ENCODE measurements around the gene ADCYAP1R1. TPM values are rescaled to one million over a fixed set of nuclear protein-coding genes. Genes with fewer than 3 reads are reported as not detected.

ADCYAP1R1 gene
- total RNA-seq, 1 donor from 2014 or later, result 7.8 TPM

- TF ChIP-seq, protein P1, sequence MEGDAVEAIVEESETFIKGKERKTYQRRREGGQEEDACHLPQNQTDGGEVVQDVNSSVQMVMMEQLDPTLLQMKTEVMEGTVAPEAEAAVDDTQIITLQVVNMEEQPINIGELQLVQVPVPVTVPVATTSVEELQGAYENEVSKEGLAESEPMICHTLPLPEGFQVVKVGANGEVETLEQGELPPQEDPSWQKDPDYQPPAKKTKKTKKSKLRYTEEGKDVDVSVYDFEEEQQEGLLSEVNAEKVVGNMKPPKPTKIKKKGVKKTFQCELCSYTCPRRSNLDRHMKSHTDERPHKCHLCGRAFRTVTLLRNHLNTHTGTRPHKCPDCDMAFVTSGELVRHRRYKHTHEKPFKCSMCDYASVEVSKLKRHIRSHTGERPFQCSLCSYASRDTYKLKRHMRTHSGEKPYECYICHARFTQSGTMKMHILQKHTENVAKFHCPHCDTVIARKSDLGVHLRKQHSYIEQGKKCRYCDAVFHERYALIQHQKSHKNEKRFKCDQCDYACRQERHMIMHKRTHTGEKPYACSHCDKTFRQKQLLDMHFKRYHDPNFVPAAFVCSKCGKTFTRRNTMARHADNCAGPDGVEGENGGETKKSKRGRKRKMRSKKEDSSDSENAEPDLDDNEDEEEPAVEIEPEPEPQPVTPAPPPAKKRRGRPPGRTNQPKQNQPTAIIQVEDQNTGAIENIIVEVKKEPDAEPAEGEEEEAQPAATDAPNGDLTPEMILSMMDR (IDR thresholded peaks at IDR 0.05), result no peak
- Histone ChIP-seq H3K27ac (no peak overlapping the region), H3K27me3 (no peaks in the 10 kb centered on the region), H3K4me1 (no peaks in the 10 kb centered on the region), H3K4me3 (no peak overlapping the region), H3K36me3 (no peaks in the 10 kb centered on the region), H3K9me3 (no peaks in the 10 kb centered on the region)
- intact Hi-C loops (cut with DNase I), result no loop called here
- no peak for DNase-seq (ENCODE audit: low spot score in 2 of 2)
Observed at GRCh38 chr7:31020652-31021051, 31.5 kb upstream of the ADCYAP1R1 start.

DNA sequence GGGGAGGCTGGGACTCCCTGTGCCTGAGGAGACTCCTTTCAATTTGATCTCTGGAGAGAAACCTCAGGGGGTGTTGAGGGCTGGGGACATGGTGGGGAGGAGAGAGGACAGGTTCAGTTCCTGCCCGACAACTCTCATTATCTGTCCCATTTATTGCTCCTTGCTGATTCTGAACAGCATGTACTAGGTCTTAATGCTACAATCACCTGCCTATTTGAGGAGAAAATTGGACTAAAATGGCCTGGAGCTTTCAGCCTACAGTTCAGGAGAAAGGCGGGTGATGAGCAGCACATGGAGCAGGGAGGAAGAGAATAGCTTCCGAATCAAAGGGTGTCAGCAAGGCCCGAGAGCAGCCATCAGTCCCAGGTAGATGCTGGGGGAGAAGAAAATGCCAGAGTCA, 30.0 kb upstream of the ADCYAP1R1 start:
- Histone ChIP-seq H3K4me3 (no peak overlapping the region), H3K9me3 (no peaks in the 10 kb centered on the region), H3K36me3 (no peaks in the 10 kb centered on the region), H3K27me3 (no peaks in the 10 kb centered on the region), H3K4me1 (no peaks in the 10 kb centered on the region), H3K27ac (no peak overlapping the region)
- intact Hi-C loops (cut with DNase I), result no loop called here
- TF ChIP-seq, protein P1 (IDR thresholded peaks at IDR 0.05), result no peak
- no peak for DNase-seq (ENCODE audit: low spot score in 2 of 2)

DNA sequence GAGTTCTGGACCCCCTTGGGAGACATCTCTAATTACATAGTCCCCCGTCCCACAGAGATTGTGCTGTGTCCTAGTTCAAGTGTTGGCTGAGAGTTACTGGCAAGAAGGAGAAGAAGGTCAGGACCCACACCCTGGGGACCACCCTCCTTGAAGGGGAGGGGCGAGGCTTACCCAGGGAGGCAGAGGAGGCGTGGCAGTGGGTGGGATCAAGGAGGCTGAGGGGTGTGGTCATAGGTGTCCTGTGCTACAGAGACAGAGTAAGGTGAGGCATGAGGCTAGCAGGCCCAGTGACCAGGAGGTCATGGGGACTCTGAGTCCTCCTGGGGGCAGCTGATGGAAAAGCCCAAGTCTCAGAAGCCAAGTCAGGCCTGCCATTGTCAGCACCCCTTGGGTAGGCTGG, 29.4 kb upstream of the ADCYAP1R1 start:
- H3K9me3 ChIP-seq, result no peaks in the 10 kb centered on the region
- no peaks in the 10 kb centered on the region for H3K4me1 ChIP-seq
- intact Hi-C loops (cut with DNase I), result no loop called here
- no peak overlapping the region for H3K27ac ChIP-seq
- TF ChIP-seq, protein P1 (IDR thresholded peaks at IDR 0.05), result no peak
- H3K4me3 ChIP-seq, result no peak overlapping the region
- no peaks in the 10 kb centered on the region for H3K27me3 ChIP-seq
- no peak for DNase-seq (ENCODE audit: low spot score in 2 of 2)
- H3K36me3 ChIP-seq, result no peaks in the 10 kb centered on the region

GRCh38 chr7:31023877-31024276, 28.2 kb upstream of the ADCYAP1R1 start:
- no peak overlapping the region for H3K27ac ChIP-seq
- intact Hi-C loops (cut with DNase I), result no loop called here
- no peaks in the 10 kb centered on the region for H3K9me3 ChIP-seq
- no peaks in the 10 kb centered on the region for H3K4me1 ChIP-seq
- TF ChIP-seq, protein P1 (IDR thresholded peaks at IDR 0.05), result no peak
- DNase-seq (ENCODE audit: low spot score in 2 of 2), result no peak
- H3K4me3 ChIP-seq, result no peak overlapping the region
- no peaks in the 10 kb centered on the region for H3K36me3 ChIP-seq
- no peaks in the 10 kb centered on the region for H3K27me3 ChIP-seq

- no peaks in the 10 kb centered on the region for H3K4me1 ChIP-seq
- no peaks in the 10 kb centered on the region for H3K27me3 ChIP-seq
- H3K9me3 ChIP-seq, result no peaks in the 10 kb centered on the region
- H3K27ac ChIP-seq, result no peak overlapping the region
- DNase-seq (ENCODE audit: low spot score in 2 of 2), result no peak
- TF ChIP-seq, protein P1 (IDR thresholded peaks at IDR 0.05), result no peak
- H3K4me3 ChIP-seq, result no peak overlapping the region
- no peaks in the 10 kb centered on the region for H3K36me3 ChIP-seq
- intact Hi-C loops (cut with DNase I), result no loop called here
Observed at GRCh38 chr7:31027161-31027965, 24.7 kb upstream of the ADCYAP1R1 start.

Measured in ascending aorta (tissue), 2 donors.